Retina (tissue), 1 donor: ENCODE data around the gene WWOX.

Experiments
- DNase-seq: peaks from one replicate; pipeline ENCODE4 v3.0.0-alpha.2; 2016

The WWOX gene

GRCh38 chr16:78706637-78707036, 607.2 kb downstream of the WWOX start:
- no peak for DNase-seq

GRCh38 chr16:78709137-78709884, 609.9 kb downstream of the WWOX start:
- peak; percentile 85 for DNase-seq

GRCh38 chr16:78715106-78715505, 615.7 kb downstream of the WWOX start:
- no peak for DNase-seq

GRCh38 chr16:78715673-78716072, 616.2 kb downstream of the WWOX start:
- DNase-seq = no peak

- no peak for DNase-seq
These were observed 618.7 kb downstream of the WWOX start for GRCh38 chr16:78718141-78718540.

- DNase-seq = no peak
These were observed 621.0 kb downstream of the WWOX start for GRCh38 chr16:78720416-78720815.

GRCh38 chr16:78727536-78727935, 628.1 kb downstream of the WWOX start:
- no peak for DNase-seq

GRCh38 chr16:78729687-78730086, 630.2 kb downstream of the WWOX start:
- no peak for DNase-seq

GRCh38 chr16:78731785-78732184, 632.3 kb downstream of the WWOX start:
- DNase-seq = no peak

GRCh38 chr16:78732696-78733095, 633.2 kb downstream of the WWOX start:
- no peak for DNase-seq

GRCh38 chr16:78735337-78735736, 635.9 kb downstream of the WWOX start:
- no peak for DNase-seq

- no peak for DNase-seq
These were observed 638.2 kb downstream of the WWOX start for GRCh38 chr16:78737630-78738029.

- DNase-seq = no peak
These were observed 639.1 kb downstream of the WWOX start for GRCh38 chr16:78738557-78738956.

- peak; percentile 22 for DNase-seq
These were observed 640.8 kb downstream of the WWOX start for GRCh38 chr16:78740269-78740668.

GRCh38 chr16:78742501-78743283, 643.2 kb downstream of the WWOX start:
- DNase-seq = no peak

- no peak for DNase-seq
These were observed 644.1 kb downstream of the WWOX start for GRCh38 chr16:78743556-78743955.

GRCh38 chr16:78744099-78744498, 644.6 kb downstream of the WWOX start:
- DNase-seq = no peak

GRCh38 chr16:78744796-78745107, 645.3 kb downstream of the WWOX start:
- DNase-seq = no peak

- no peak for DNase-seq
These were observed 645.9 kb downstream of the WWOX start for GRCh38 chr16:78745108-78746019.

- DNase-seq = no peak
These were observed 647.3 kb downstream of the WWOX start for GRCh38 chr16:78746718-78747117.

GRCh38 chr16:78748220-78748929, 648.9 kb downstream of the WWOX start:
- DNase-seq = peak; percentile 17

GRCh38 chr16:78749745-78750268, 650.4 kb downstream of the WWOX start:
- DNase-seq = no peak
